OCI-LY3 (cell line): ENCODE results near the gene MTMR3.

Experiments
- CTCF ChIP-seq: fragments of 200-600, 300-600 bp; sonication (generic); IDR thresholded peaks from 2 replicates; pipeline ENCODE4 v1.5.1; 2014; ENCODE audit warnings: antibody characterized with exemption, low read length, low read depth
- EZH2phosphoT487 ChIP-seq: fragments of 200-600 bp; shearing (Covaris generic); IDR thresholded peaks from 2 replicates; pipeline ENCODE4 v1.6.1; 2018; ENCODE audit warnings: antibody characterized with exemption, mixed run types, low read depth

- no peak for TF ChIP-seq CTCF
- no peak for TF ChIP-seq EZH2phosphoT487
Observed at GRCh38 chr22:29926057-29926456, 43.1 kb downstream of the MTMR3 start.
